Adrenal gland (tissue), 12 donors: ENCODE data around the gene OR7D2. TPM values are rescaled to one million over a fixed set of nuclear protein-coding genes. Genes with fewer than 3 reads are reported as not detected.
A peak's percentile ranks its signal among the peaks of the same experiment; 100 is the strongest.

Source experiments
- DNase-seq, 7 donors: peaks; one replicate each; pipeline ENCODE4 v3.0.0-alpha.2; 2019 to 2020
- H3K27ac ChIP-seq, 5 donors: fragments of 200-600 bp; sonication (generic) in 4 of 5; 1 replicate in 3 of 5; 2 replicates in 2 of 5; pipeline versions ENCODE4 v1.5.1 to v1.8.0; 2016 to 2020; ENCODE audit warnings: mild to moderate bottlenecking in 1 of 5
- H3K27me3 ChIP-seq: fragments of 200-600 bp; 2 replicates; pipeline ENCODE4 v1.8.0; 2021
- H3K36me3 ChIP-seq, 2 donors: fragments of 200-600 bp; replicated peaks in 1 of 2; 1 replicate in 1 of 2; 2 replicates in 1 of 2; pipeline versions ENCODE4 v1.5.1 to v1.8.0; 2018 to 2022
- H3K4me1 ChIP-seq, 2 donors: fragments of 200-600 bp; replicated peaks in 1 of 2; 1 replicate in 1 of 2; 2 replicates in 1 of 2; pipeline versions ENCODE4 v1.5.1 to v1.8.0; 2018 to 2021
- H3K4me3 ChIP-seq, 4 donors: fragments of 200-600 bp; sonication (generic) in 3 of 4; one replicate each; pipeline ENCODE4 v1.5.1; 2016 to 2018
- H3K9me3 ChIP-seq, 3 donors: fragments of 200-600 bp; sonication (generic) in 1 of 3; replicated peaks in 1 of 3; 1 replicate in 2 of 3; 2 replicates in 1 of 3; pipeline versions ENCODE4 v1.5.1 to v1.8.0; 2016 to 2021
- POLR2A ChIP-seq, 2 donors: fragments of 450-650 bp; IDR thresholded peaks; one replicate each; pipeline ENCODE4 v1.6.1; 2017; ENCODE audit warnings: antibody characterized with exemption in 2 of 2, mild to moderate bottlenecking in 2 of 2, moderate library complexity in 1 of 2
- whole genome bisulfite sequencing, 4 donors: extraction: QIAGEN DNeasy Blood & Tissue Kit in 2 of 4; methylation state at CpG; one replicate each; pipeline versions ENCODE4 v1.1.5 to v1.1.7; 2013 to 2017; 5-methylcytosine and 5-hydroxymethylcytosine counted together
- intact Hi-C, 2 donors: fragments of 100-400 bp; cut with DNase I; formaldehyde crosslinking; loops; one replicate each; pipeline versions ENCODE4 v1.14.1 to v1.15.0; 2022 to 2023
- polyA plus RNA-seq, 3 donors: library from polyadenylated mRNA; stranded (reverse); fragments of 200-250 nt in 2 of 3; fragments of 350-450 nt in 1 of 3; fragmentation: Illumina TruSeq in 1 of 3; extraction: RNeasy Lipid Tissue Mini Kit (QIAGEN cat#74804) in 1 of 3; gene quantifications; one replicate each; pipeline ENCODE4 v1.2.3, GENCODE V29; 2013 to 2014
- total RNA-seq, 9 donors: library from RNA; depleted of rRNA in 4 of 9; stranded (reverse); fragments of >200 nt in 4 of 9; fragments of 120-200 nt in 1 of 9; fragmentation: NEBNext Ultra II Directional in 1 of 9; extraction: Animal tissue kit (Norgen Biotek cat#: 25700) in 1 of 9; gene quantifications; one replicate each; pipeline versions ENCODE4 v1.1.0 to v1.2.4, GENCODE V29; 2013 to 2023
- TF ChIP-seq, protein P1 (sequence below), 6 experiments: fragments of 450-650 bp in 4 of 6; fragments of 200-600 bp in 2 of 6; sonication (generic) in 1 of 6; IDR thresholded peaks; 1 replicate in 5 of 6; 2 replicates in 1 of 6; pipeline versions ENCODE4 v1.5.1 to v1.8.0; 2016 to 2021; ENCODE audit warnings: antibody characterized with exemption in 6 of 6, mild to moderate bottlenecking in 2 of 6, moderate library complexity in 1 of 6
- donor health status: healthy with polysubstance abuse.
- donor health status: Bipolar disorder and iron deficiency.
- donor health status: DM: yes; HTN: yes; CAD: no.
- donor health status: DM: no; HTN: no; CAD: no.
- donor health status: DM: no; HTN: no; CAD: no.
- donor health status: DM: yes; HTN: yes; CAD: no.

The OR7D2 gene
- total and polyA plus RNA-seq, 12 donors: 0.06 to 0.15 (median 0.08) TPM; not detected in 4

DNA sequence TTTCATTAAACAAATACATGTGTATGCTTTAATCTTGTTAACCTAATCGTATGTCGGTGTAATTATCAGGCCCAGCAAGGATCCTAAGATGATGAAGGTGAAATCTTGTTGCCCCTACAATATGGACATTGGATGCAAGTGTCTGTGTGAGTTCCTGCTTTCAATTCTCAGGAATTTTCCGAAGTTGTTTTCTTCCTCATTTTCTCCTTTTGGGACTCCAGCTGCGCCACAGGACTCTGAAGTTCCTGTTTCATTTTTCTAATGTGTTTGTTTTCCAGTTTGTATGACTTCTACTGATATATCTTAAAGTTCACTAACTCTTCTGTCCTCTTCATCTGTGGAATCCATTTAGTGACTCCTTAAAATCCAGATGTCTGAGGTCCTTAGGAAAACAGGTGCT is 11.9 kb upstream of the OR7D2 start:
- WGBS, 4 donors: 88 to 97% (median 94%) methylated on average over 4 of the region's 4 CpGs

DNA sequence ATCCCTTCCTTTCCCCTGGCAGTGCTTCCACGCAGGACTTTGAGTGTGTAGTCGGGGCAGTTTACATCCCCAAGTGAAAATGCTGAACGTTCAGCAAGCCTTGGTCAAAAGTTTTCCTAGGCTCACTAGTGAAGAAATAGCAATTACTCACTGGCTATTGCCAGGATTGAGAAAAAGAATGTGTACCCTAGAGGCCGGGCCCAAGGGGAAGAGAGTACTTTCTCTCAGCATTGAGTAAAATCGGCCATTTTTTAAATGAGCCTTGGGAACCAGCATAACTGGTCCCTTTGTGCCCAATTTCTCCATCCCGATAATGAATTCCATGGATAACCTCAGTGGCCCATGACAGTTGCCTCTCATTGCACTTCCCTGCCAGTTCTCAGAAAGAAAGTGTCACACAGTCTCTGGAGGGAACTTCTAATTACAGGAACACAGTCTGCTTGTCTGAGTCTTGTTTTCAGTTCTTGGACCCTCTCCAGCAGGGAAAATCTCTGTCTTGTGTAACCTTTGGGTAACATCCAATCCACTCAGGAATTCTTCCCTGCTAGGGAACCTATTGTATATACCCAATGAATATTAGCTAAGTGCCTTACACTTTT is 7.3 kb upstream of the OR7D2 start:
- Histone ChIP-seq H3K27ac (peak overlapping the region in 2 of 5 donors; percentile 8 to 47), H3K4me1 (no peaks in the 10 kb centered on the region), H3K4me3 (no peak overlapping the region), H3K27me3 (no peaks in the 10 kb centered on the region), H3K36me3 (no peaks in the 10 kb centered on the region), H3K9me3 (no peaks in the 10 kb centered on the region)
- no peak for TF ChIP-seq POLR2A (IDR thresholded peaks at IDR 0.05)
- TF ChIP-seq, protein P1, sequence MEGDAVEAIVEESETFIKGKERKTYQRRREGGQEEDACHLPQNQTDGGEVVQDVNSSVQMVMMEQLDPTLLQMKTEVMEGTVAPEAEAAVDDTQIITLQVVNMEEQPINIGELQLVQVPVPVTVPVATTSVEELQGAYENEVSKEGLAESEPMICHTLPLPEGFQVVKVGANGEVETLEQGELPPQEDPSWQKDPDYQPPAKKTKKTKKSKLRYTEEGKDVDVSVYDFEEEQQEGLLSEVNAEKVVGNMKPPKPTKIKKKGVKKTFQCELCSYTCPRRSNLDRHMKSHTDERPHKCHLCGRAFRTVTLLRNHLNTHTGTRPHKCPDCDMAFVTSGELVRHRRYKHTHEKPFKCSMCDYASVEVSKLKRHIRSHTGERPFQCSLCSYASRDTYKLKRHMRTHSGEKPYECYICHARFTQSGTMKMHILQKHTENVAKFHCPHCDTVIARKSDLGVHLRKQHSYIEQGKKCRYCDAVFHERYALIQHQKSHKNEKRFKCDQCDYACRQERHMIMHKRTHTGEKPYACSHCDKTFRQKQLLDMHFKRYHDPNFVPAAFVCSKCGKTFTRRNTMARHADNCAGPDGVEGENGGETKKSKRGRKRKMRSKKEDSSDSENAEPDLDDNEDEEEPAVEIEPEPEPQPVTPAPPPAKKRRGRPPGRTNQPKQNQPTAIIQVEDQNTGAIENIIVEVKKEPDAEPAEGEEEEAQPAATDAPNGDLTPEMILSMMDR (IDR thresholded peaks at IDR 0.05): no peak
- intact Hi-C loops: no loop called here
- WGBS, 4 donors: 77 to 83% (median 81%) methylated on average over 6 of the region's 6 CpGs
- DNase-seq: peak in 1 of 7 donors; percentile 11

More for the DNA sequence above, 11.9 kb upstream of the OR7D2 start:
- Histone ChIP-seq H3K4me3 (no peak overlapping the region), H3K36me3 (peaks cover 0 to 17% of the 10 kb centered on the region in 2 donors), H3K27ac (no peak overlapping the region), H3K9me3 (no peaks in the 10 kb centered on the region), H3K27me3 (no peaks in the 10 kb centered on the region), H3K4me1 (no peaks in the 10 kb centered on the region)
- intact Hi-C loops: no loop called here
- DNase-seq: no peak
- TF ChIP-seq, protein P1 (IDR thresholded peaks at IDR 0.05): no peak
- TF ChIP-seq POLR2A (IDR thresholded peaks at IDR 0.05): no peak

DNA sequence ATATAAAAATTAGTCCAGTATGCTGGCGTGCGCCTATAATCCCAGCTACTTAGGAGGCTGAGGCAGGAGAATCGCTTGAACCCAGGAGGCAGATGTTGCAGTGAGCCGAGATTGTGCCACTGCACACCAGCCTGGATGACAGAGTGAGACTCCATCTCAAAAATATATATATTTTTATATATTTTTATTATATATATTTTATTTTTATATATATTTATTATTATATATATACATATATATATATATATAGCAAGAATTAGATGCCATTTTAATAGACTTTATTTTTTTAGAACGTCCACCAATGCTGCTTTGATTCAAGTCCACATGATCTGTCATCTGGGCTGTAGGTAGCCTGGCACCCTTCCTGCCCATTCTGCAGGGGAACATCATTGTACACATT is 3.5 kb upstream of the OR7D2 start:
- Histone ChIP-seq H3K36me3 (no peaks in the 10 kb centered on the region), H3K27me3 (no peaks in the 10 kb centered on the region), H3K27ac (no peak overlapping the region), H3K4me3 (no peak overlapping the region), H3K4me1 (no peaks in the 10 kb centered on the region), H3K9me3 (no peaks in the 10 kb centered on the region)
- intact Hi-C loops: no loop called here
- no peak for DNase-seq
- TF ChIP-seq, protein P1 (IDR thresholded peaks at IDR 0.05): no peak
- no peak for TF ChIP-seq POLR2A (IDR thresholded peaks at IDR 0.05)
- 85 to 91% (median 89%) methylated on average over 5 of the region's 5 CpGs for WGBS, 4 donors

DNA sequence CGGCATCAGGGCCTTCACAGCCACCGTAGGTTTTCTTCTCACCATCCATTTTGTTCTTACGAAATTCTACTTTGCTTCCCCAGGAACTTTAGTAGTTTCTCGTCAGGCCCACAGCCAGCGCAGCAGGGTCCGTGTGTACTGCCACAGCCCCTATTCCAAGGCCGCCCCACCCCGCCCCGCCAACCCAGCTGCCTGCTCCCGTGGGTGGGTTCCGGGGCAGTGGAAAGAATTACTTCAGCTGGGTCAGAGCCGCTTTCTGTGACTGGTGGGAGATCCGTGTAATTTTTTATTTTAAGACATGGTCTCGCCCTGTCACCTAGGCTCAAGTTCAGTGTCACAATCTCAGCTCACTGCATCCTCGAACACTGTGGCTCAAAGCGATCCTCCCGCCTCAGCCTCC is 4.2 kb downstream of the OR7D2 start:
- no peak for TF ChIP-seq POLR2A (IDR thresholded peaks at IDR 0.05)
- TF ChIP-seq, protein P1 (IDR thresholded peaks at IDR 0.05): no peak
- H3K27ac ChIP-seq: no peak overlapping the region
- 90 to 93% (median 91%) methylated on average over 17 of the region's 17 CpGs for WGBS, 4 donors
- no peaks in the 10 kb centered on the region for H3K4me1 ChIP-seq
- intact Hi-C loops: no loop called here
- H3K36me3 ChIP-seq: no peaks in the 10 kb centered on the region
- no peaks in the 10 kb centered on the region for H3K9me3 ChIP-seq
- H3K4me3 ChIP-seq: no peak overlapping the region
- no peak for DNase-seq
- H3K27me3 ChIP-seq: no peaks in the 10 kb centered on the region
